Measurements from ENCODE around the gene OR4D2.

OR4D2 gene

GRCh38 chr17:58202859-58203258 lies 36.1 kb downstream of the OR4D2 start:
- in situ Hi-C loops (cut with MboI; ENCODE audit: low sequenced_read_pairs, unreplicated experiment): no loop called here
- TF ChIP-seq CTCF (IDR thresholded peaks at IDR 0.05; ENCODE audit: borderline replicate concordance, control extremely low read depth, extremely low read depth, insufficient read depth, missing control alignments): no peak
- peak; percentile 10 for DNase-seq (ENCODE audit: low spot score)

- no peak for TF ChIP-seq CTCF (IDR thresholded peaks at IDR 0.05; ENCODE audit: borderline replicate concordance, control extremely low read depth, extremely low read depth, insufficient read depth, missing control alignments)
- DNase-seq (ENCODE audit: low spot score): peak; percentile 12
- in situ Hi-C loops (cut with MboI; ENCODE audit: low sequenced_read_pairs, unreplicated experiment): no loop called here
Measured at GRCh38 chr17:58204796-58205195, 38.0 kb downstream of the OR4D2 start.

- DNase-seq (ENCODE audit: low spot score): peak; percentile 8
- in situ Hi-C loops (cut with MboI; ENCODE audit: low sequenced_read_pairs, unreplicated experiment): no loop called here
- TF ChIP-seq CTCF (IDR thresholded peaks at IDR 0.05; ENCODE audit: borderline replicate concordance, control extremely low read depth, extremely low read depth, insufficient read depth, missing control alignments): no peak
Measured at GRCh38 chr17:58205936-58206335, 39.2 kb downstream of the OR4D2 start.

- TF ChIP-seq CTCF (IDR thresholded peaks at IDR 0.05; ENCODE audit: borderline replicate concordance, control extremely low read depth, extremely low read depth, insufficient read depth, missing control alignments): no peak
- DNase-seq (ENCODE audit: low spot score): no peak
- in situ Hi-C loops (cut with MboI; ENCODE audit: low sequenced_read_pairs, unreplicated experiment): no loop called here
Measured at GRCh38 chr17:58207451-58207850, 40.7 kb downstream of the OR4D2 start.

- DNase-seq (ENCODE audit: low spot score): no peak
- in situ Hi-C loops (cut with MboI; ENCODE audit: low sequenced_read_pairs, unreplicated experiment): no loop called here
- TF ChIP-seq CTCF (IDR thresholded peaks at IDR 0.05; ENCODE audit: borderline replicate concordance, control extremely low read depth, extremely low read depth, insufficient read depth, missing control alignments): no peak
Measured at GRCh38 chr17:58208344-58208743, 41.6 kb downstream of the OR4D2 start.

GRCh38 chr17:58210922-58211321 lies 44.1 kb downstream of the OR4D2 start:
- TF ChIP-seq CTCF (IDR thresholded peaks at IDR 0.05; ENCODE audit: borderline replicate concordance, control extremely low read depth, extremely low read depth, insufficient read depth, missing control alignments): peak; percentile 23
- in situ Hi-C loops (cut with MboI; ENCODE audit: low sequenced_read_pairs, unreplicated experiment): no loop called here
- DNase-seq (ENCODE audit: low spot score): no peak

- no peak for TF ChIP-seq CTCF (IDR thresholded peaks at IDR 0.05; ENCODE audit: borderline replicate concordance, control extremely low read depth, extremely low read depth, insufficient read depth, missing control alignments)
- in situ Hi-C loops (cut with MboI; ENCODE audit: low sequenced_read_pairs, unreplicated experiment): no loop called here
- no peak for DNase-seq (ENCODE audit: low spot score)
Measured at GRCh38 chr17:58215685-58216084, 48.9 kb downstream of the OR4D2 start.

Measured in GM13976 (cell line).